AG04450 (cell line): ENCODE results near the gene EIF5A. TPM values are rescaled to one million over a fixed set of nuclear protein-coding genes. Genes with fewer than 3 reads are reported as not detected.
A peak's percentile ranks its signal among the peaks of the same experiment; 100 is the strongest.

ENCODE experiments used
- CTCF ChIA-PET: fragments of 300-600, 350-600 bp; formaldehyde crosslinking; extraction: SDS; loops from one replicate; lab custom pipeline; 2022; ENCODE audit warnings: antibody characterized with exemption, inconsistent platforms; lab: Charles Lee
- POLR2A ChIA-PET: fragments of 350-600 bp; formaldehyde crosslinking; extraction: SDS; loops from one replicate; lab custom pipeline; 2021; ENCODE audit warnings: antibody characterized with exemption, inconsistent platforms; lab: Yijun Ruan, JAX
- DNase-seq: peaks from one replicate; pipeline ENCODE4 v3.0.0-alpha.2; 2011; ENCODE audit warnings: low read depth, low spot score
- H3K27ac ChIP-seq: one replicate; pipeline ENCODE4 v1.5.1; 2012; ENCODE audit warnings: low read depth, low read length, control low read depth
- H3K27me3 ChIP-seq: one replicate; pipeline ENCODE4 v1.6.0; 2012; ENCODE audit warnings: low read length; ENCODE audit not compliant: control insufficient read depth, insufficient read depth
- H3K4me3 ChIP-seq: 2 replicates; pipeline ENCODE4 v1.5.1; 2011; ENCODE audit warnings: mild to moderate bottlenecking, low read depth, low read length, control low read depth
- H3K9me3 ChIP-seq: 2 replicates; pipeline ENCODE4 v1.5.1; 2012; ENCODE audit warnings: low read length; ENCODE audit not compliant: control insufficient read depth, insufficient read depth
- polyA plus RNA-seq: library from polyadenylated mRNA; depleted of rRNA; stranded (reverse); fragments of >200 nt; gene quantifications from 2 replicates; pipeline ENCODE4 v1.2.3, GENCODE V29; 2011
- TF ChIP-seq, protein P1 (sequence below): IDR thresholded peaks from 2 replicates; pipeline ENCODE4 v1.5.1; 2011; ENCODE audit warnings: low read depth, low read length, control low read depth, inconsistent platforms

EIF5A gene
- polyA plus RNA-seq, 1 experiment, result 466 TPM

DNA sequence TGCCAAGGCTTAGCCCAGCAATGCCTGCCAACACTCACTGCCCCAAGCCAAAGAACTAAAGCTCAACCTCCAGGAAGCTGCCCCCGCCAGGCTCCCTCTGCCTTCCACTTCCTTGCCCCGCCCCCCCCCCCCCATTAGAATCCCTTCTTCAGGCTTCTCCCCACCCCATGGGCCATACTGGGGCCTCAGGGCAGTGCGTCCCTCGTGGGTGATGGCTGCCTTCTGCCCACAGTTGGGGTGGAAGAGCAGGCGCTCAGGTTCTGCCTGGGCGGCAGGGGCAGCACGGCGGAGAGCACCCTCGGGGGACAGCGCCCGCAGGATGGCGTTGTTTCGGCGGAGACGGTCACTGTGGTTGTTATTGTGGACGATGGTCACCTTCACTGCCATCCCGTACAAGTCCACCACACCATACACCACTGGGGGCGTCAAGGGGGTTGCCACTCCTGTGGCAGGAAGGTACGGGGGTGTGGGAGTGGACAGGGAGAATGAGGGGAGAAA is 17.7 kb downstream of the EIF5A start:
- Histone ChIP-seq H3K27ac (no peak overlapping the region), H3K27me3 (no peaks in the 10 kb centered on the region), H3K4me3 (no peak overlapping the region), H3K9me3 (no peaks in the 10 kb centered on the region; the same call in 1 of the 2 replicates)
- CTCF ChIA-PET, result interaction anchor here (0.5 to 1.5 kb wide), 8 partner anchors 10 to 236 kb away, joined by 3 to 8 read pairs (median 4); partner anchors contain the start of genes ACAP1 and TMEM256
- TF ChIP-seq, protein P1, sequence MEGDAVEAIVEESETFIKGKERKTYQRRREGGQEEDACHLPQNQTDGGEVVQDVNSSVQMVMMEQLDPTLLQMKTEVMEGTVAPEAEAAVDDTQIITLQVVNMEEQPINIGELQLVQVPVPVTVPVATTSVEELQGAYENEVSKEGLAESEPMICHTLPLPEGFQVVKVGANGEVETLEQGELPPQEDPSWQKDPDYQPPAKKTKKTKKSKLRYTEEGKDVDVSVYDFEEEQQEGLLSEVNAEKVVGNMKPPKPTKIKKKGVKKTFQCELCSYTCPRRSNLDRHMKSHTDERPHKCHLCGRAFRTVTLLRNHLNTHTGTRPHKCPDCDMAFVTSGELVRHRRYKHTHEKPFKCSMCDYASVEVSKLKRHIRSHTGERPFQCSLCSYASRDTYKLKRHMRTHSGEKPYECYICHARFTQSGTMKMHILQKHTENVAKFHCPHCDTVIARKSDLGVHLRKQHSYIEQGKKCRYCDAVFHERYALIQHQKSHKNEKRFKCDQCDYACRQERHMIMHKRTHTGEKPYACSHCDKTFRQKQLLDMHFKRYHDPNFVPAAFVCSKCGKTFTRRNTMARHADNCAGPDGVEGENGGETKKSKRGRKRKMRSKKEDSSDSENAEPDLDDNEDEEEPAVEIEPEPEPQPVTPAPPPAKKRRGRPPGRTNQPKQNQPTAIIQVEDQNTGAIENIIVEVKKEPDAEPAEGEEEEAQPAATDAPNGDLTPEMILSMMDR, result no peak
- DNase-seq, result no peak
- POLR2A ChIA-PET, result no interaction called here

DNA sequence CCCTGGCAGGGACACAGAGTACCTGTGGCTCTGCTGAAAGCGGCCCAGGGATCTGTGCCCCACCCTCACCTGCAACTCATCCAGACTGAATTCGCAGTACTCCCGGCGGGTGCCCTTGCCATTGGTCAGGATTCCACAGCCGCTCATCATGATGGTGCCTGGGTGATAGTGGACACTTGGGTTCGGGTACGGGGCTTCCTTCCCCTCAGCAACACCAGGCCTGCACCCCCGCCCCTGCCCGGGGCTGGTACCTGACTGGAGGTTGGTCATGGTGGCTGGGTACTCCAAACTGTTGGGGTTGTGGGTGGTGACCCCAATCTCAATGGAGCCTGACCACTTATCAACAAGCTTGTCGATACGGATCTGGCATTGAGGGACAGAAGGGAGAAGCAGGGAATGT is 18.8 kb downstream of the EIF5A start:
- H3K27ac ChIP-seq, result no peak overlapping the region
- H3K27me3 ChIP-seq, result no peaks in the 10 kb centered on the region
- CTCF ChIA-PET, result interaction anchor here (1.3 kb wide), 1 partner anchor 19 kb away, joined by 4 read pairs; no protein-coding TSS in a partner anchor
- TF ChIP-seq, protein P1, result no peak
- H3K4me3 ChIP-seq, result no peak overlapping the region
- POLR2A ChIA-PET, result no interaction called here
- no peak for DNase-seq
- no peaks in the 10 kb centered on the region; the same call in 1 of the 2 replicates for H3K9me3 ChIP-seq

DNA sequence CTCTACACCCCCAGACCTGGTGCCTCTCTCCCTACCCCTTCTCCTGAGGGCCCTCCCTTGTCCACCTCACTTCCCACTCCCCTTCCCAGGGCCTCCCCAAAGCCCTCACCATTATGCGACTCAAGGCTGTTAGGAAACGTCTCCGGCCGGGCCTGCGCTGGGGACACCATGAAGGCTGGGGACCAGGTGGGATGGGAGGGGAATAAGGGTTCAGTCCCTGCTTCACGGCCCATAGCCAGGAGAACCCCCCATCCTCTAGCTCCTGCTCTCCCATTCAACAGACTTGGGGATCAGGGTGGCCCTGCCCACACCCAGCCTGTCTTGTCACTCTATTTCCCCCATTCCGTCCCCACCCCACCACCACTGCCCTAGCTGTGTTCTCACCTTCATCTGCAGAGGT is 19.6 kb downstream of the EIF5A start:
- Histone ChIP-seq H3K27me3 (peaks cover under 1% of the 10 kb centered on the region), H3K9me3 (no peaks in the 10 kb centered on the region; the same call in 1 of the 2 replicates), H3K4me3 (no peak overlapping the region), H3K27ac (no peak overlapping the region)
- CTCF ChIA-PET, result interaction anchor here (1.3 kb wide), 1 partner anchor 18 kb away, joined by 4 read pairs; no protein-coding TSS in a partner anchor
- POLR2A ChIA-PET, result no interaction called here
- DNase-seq, result no peak
- TF ChIP-seq, protein P1, result no peak

DNA sequence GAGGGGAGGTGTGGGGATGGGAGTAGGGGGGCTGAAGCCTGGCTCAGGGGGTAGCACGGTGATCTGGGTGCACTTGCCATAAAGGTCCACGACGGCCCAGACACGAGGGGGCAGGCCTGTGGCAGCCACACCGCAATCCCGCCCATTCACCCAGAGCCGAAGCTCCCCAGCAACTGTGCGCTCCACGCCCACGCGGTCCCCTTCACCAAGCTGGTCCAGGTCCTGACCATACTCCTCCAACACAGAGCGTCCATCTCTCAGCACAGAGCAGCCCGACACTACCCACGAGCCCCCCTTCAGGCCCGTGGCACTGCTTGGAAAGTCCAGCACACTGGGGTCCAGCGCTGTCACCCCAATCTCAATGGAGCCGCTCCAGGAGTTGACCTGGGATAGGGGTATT is 20.1 kb downstream of the EIF5A start:
- no peak overlapping the region for H3K4me3 ChIP-seq
- CTCF ChIA-PET, result interaction anchor here (1.3 kb wide), 1 partner anchor 17 kb away, joined by 4 read pairs; no protein-coding TSS in a partner anchor
- H3K27me3 ChIP-seq, result peaks cover 2% of the 10 kb centered on the region
- no peak overlapping the region for H3K27ac ChIP-seq
- POLR2A ChIA-PET, result no interaction called here
- TF ChIP-seq, protein P1, result no peak
- DNase-seq, result no peak
- no peaks in the 10 kb centered on the region; the same call in 1 of the 2 replicates for H3K9me3 ChIP-seq

GRCh38 chr17:7328009-7328408 is 20.6 kb downstream of the EIF5A start:
- ChIA-PET CTCF (interaction anchor here (1.1 kb wide), 1 partner anchor 233 kb away, joined by 3 read pairs; no protein-coding TSS in a partner anchor), POLR2A (interaction anchor here (0.6 kb wide), 1 partner anchor 257 kb away, joined by 4 read pairs; no protein-coding TSS in a partner anchor)
- Histone ChIP-seq H3K9me3 (no peaks in the 10 kb centered on the region; the same call in 1 of the 2 replicates), H3K4me3 (peak overlapping the region; percentile 97), H3K27ac (no peak overlapping the region), H3K27me3 (peaks cover 2% of the 10 kb centered on the region)
- no peak for DNase-seq
- TF ChIP-seq, protein P1, result no peak
